HG03520 (cell line): ENCODE data around the gene CHAC1.

ENCODE experiments used
- ATAC-seq: cut with Tn5 transposase; IDR thresholded peaks from one replicate; pipeline ENCODE4 v1.9.1; 2021; ENCODE audit warnings: mild to moderate bottlenecking, moderate library complexity; ENCODE audit not compliant: unreplicated experiment

CHAC1 gene

GRCh38 chr15:40952901-40953712 lies at the start of gene CHAC1:
TSS of gene CHAC1 (plus strand) at chr15:40953471. CDS start at chr15:40953584, 113 bp downstream.
- peak; percentile 80 for ATAC-seq

- ATAC-seq = no peak
Measured at GRCh38 chr15:40904552-40905201, 48.6 kb upstream of the CHAC1 start.

GRCh38 chr15:40906091-40906990 lies 46.9 kb upstream of the CHAC1 start:
- peak; percentile 66 for ATAC-seq

GRCh38 chr15:40906991-40907802 lies 46.1 kb upstream of the CHAC1 start:
- ATAC-seq = no peak

GRCh38 chr15:40908095-40908494 lies 45.2 kb upstream of the CHAC1 start:
- ATAC-seq = no peak

- no peak for ATAC-seq
Measured at GRCh38 chr15:40909662-40910630, 43.3 kb upstream of the CHAC1 start.

GRCh38 chr15:40911141-40911540 lies 42.1 kb upstream of the CHAC1 start:
- no peak for ATAC-seq

- no peak for ATAC-seq
Measured at GRCh38 chr15:40911693-40912092, 41.6 kb upstream of the CHAC1 start.

GRCh38 chr15:40912478-40912877 lies 40.8 kb upstream of the CHAC1 start:
- no peak for ATAC-seq

GRCh38 chr15:40914013-40914412 lies 39.3 kb upstream of the CHAC1 start:
- no peak for ATAC-seq

- no peak for ATAC-seq
Measured at GRCh38 chr15:40914486-40914885, 38.8 kb upstream of the CHAC1 start.

GRCh38 chr15:40915116-40915661 lies 38.1 kb upstream of the CHAC1 start:
- no peak for ATAC-seq

- no peak for ATAC-seq
Measured at GRCh38 chr15:40915679-40916078, 37.6 kb upstream of the CHAC1 start.

GRCh38 chr15:40917585-40917984 lies 35.7 kb upstream of the CHAC1 start:
- ATAC-seq = no peak

GRCh38 chr15:40918146-40918798 lies 35.0 kb upstream of the CHAC1 start:
- ATAC-seq = no peak

GRCh38 chr15:40918799-40919392 lies 34.4 kb upstream of the CHAC1 start:
- ATAC-seq = no peak

- ATAC-seq = no peak
Measured at GRCh38 chr15:40921949-40922607, 31.2 kb upstream of the CHAC1 start.

- no peak for ATAC-seq
Measured at GRCh38 chr15:40922608-40923005, 30.7 kb upstream of the CHAC1 start.
